NB4 (cell line): ENCODE measurements around the gene ITPR2.

ENCODE experiments used
- DNase-seq: peaks from one replicate; pipeline ENCODE4 v3.0.0; 2010; ENCODE audit warnings: low read depth
- H3K4me3 ChIP-seq: one replicate; pipeline ENCODE4 v1.5.1; 2011; ENCODE audit warnings: mild to moderate bottlenecking, low read depth, low read length, moderate library complexity
- MYC ChIP-seq: IDR thresholded peaks from 2 replicates; pipeline ENCODE4 v1.6.1; 2011; ENCODE audit warnings: low read depth, low read length
- POLR2A ChIP-seq: IDR thresholded peaks from 2 replicates; pipeline ENCODE4 v1.6.1; 2011; ENCODE audit warnings: mild to moderate bottlenecking; ENCODE audit not compliant: insufficient read length; ENCODE audit errors: extremely low read depth
- TF ChIP-seq, protein P1 (sequence below): IDR thresholded peaks from 2 replicates; pipeline ENCODE4 v1.6.1; 2011; ENCODE audit warnings: low read depth, low read length
- TF ChIP-seq, protein P2 (sequence below): IDR thresholded peaks from one replicate; pipeline ENCODE4 v1.5.1; 2012; ENCODE audit warnings: low read depth, low read length

Gene ITPR2

GRCh38 chr12:26832822-26833742 lies at the start of gene ITPR2:
Gene ITPR2, minus strand, starts transcription at chr12:26833194. Its CDS starts 413 bp downstream, at chr12:26832781.
- peak; percentile 100 for DNase-seq
- TF ChIP-seq POLR2A (peak; percentile 99), MYC (peak; percentile 57)
- TF ChIP-seq, protein P1, sequence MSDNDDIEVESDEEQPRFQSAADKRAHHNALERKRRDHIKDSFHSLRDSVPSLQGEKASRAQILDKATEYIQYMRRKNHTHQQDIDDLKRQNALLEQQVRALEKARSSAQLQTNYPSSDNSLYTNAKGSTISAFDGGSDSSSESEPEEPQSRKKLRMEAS: peak; percentile 67
- TF ChIP-seq, protein P2, sequence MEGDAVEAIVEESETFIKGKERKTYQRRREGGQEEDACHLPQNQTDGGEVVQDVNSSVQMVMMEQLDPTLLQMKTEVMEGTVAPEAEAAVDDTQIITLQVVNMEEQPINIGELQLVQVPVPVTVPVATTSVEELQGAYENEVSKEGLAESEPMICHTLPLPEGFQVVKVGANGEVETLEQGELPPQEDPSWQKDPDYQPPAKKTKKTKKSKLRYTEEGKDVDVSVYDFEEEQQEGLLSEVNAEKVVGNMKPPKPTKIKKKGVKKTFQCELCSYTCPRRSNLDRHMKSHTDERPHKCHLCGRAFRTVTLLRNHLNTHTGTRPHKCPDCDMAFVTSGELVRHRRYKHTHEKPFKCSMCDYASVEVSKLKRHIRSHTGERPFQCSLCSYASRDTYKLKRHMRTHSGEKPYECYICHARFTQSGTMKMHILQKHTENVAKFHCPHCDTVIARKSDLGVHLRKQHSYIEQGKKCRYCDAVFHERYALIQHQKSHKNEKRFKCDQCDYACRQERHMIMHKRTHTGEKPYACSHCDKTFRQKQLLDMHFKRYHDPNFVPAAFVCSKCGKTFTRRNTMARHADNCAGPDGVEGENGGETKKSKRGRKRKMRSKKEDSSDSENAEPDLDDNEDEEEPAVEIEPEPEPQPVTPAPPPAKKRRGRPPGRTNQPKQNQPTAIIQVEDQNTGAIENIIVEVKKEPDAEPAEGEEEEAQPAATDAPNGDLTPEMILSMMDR: no peak
- H3K4me3 ChIP-seq: peak within 1 kb of the TSS; percentile 84

DNA sequence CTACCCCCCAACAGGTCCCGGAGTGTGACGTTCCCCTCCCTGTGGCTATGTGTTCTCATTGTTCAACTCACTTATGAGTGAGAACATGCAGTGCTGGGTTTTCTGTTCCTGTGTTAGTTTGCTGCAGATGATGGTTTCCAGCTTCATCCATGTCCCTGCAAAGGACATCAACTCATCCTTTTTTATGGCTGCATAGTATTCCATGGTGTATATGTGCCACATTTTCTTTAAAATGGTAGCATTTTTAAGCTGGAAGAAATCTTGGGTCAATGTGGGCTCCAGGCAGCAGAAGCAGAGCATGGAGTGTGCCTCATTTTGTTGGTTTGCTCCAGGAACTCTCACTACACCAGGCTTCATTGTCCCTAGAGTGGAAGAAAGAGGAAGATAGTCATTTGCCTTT lies 47.6 kb upstream of the ITPR2 start:
- no peak for DNase-seq
- TF ChIP-seq POLR2A: no peak
- TF ChIP-seq, protein P2: no peak
- no peak for TF ChIP-seq MYC
- TF ChIP-seq, protein P1: no peak
- H3K4me3 ChIP-seq: no peak overlapping the region

DNA sequence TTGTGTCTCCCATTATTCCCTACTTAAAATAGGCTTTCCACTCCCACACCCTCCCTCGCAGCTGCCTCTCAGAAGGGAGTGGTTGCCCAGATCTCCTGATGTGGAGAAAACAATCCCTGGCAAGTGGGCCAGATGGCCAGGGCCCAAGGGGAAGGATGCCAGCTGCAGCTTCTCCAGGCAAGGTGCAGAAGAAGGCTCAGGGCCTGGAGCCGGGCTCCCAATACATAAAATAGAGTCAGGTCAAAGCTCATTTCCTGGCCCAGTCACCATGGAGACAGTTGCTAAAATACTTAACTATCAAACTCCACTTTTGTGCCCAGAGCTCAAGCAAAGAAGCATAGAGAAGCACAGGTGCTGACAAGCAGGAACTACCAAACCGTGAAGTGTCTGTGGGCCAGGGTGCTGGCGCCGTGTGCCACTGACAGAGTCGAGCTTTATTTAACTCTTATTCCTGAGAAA lies 45.7 kb upstream of the ITPR2 start:
- no peak for DNase-seq
- no peak overlapping the region for H3K4me3 ChIP-seq
- TF ChIP-seq POLR2A: no peak
- TF ChIP-seq, protein P1: no peak
- no peak for TF ChIP-seq MYC
- TF ChIP-seq, protein P2: no peak

DNA sequence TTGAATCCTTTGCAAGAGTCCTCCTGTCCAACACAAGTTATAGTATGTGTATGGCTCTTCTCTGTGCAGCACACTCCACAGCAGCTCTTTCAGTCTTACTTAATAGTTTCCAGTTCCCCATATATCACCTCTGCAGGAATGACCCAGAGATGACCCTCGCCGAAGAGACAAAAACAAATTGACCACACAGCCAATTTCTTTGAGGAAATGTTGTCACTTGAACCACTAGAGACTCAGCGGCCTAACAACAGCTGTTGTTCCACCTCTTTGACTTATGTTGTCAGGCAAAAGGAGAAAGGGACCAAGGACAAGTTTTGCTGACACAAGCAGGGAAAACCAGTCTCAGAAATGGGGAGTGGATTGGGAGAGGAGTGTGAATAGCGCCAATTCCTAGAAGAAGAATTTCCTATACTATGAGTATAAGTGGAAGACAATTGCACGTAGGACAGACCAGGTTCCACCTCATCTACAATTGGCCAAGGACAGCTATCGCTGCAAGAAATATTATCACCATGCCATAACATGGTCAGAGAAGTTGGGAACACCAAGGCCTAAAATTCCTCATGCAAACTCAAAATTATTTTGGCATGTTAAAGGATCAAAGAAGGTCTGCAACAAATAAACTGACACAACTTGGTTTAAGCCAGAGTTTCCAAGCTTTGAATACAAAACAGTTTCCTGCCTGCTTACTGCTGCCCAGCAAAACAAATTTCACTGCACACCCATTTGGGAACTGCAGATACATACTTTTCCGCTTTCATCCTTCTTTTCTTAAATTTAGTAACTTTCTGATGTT lies 41.7 kb upstream of the ITPR2 start:
- peak; percentile 95 for DNase-seq
- no peak overlapping the region for H3K4me3 ChIP-seq
- TF ChIP-seq, protein P2: no peak
- peak; percentile 68; the same call in 1 of the 2 replicates for TF ChIP-seq MYC

DNA sequence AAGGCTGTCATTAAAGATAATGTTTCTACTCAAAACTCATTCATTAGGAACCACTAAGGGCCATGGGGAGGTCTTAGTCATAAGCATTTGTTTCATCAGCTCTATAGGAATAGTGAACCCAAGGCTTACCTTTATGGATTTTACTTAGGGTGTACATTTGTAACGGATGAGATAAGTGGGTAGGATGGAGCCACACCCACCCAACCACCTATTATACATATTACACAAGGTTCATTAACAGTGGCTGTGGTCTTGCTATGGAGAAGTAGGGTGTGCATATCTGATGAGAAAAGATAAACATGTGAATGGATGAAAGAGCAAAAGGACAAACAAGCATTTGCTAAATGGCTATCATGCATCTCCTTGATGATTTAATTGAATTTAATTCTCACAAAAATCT lies 39.6 kb upstream of the ITPR2 start:
- TF ChIP-seq, protein P1: peak; percentile 64
- peak; percentile 50 for TF ChIP-seq MYC
- TF ChIP-seq, protein P2: no peak
- DNase-seq: peak; percentile 77
- no peak overlapping the region for H3K4me3 ChIP-seq
